ENCODE results near the gene PBRM1.

DNA sequence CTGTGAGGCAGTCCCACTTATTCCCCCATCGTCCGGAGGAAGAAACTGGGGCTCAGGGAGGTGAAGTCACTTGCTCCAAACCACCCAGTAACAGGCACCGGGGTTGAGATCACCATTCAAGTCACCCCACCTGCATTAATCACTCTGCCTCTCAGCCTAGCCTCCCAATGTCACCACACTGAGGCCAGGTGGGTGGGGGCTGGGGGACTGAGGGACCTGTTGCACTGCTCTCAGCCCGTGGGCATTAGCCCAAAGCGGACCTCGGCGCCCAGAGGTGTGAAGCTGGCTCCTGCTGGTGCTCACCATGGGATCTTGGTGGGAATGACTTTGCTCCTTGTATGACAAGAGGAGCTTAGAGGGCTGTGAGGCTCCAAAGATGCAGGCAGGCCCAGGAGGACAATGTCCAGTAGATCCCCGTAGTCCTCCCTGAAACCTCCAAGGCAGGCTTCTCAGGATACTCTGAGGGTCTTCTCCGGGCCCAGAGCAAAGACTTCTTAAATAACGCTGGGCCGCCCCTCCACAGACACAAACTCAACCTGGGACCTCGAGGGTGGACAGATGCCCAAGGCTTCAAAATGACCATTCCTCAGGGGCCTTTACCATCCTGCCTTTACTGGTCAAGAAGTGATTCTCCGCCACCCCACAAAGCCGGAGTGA, 153.7 kb downstream of the PBRM1 start:
- TF ChIP-seq POLR2A (IDR thresholded peaks at IDR 0.05), result no peak
- TF ChIP-seq, protein P1, sequence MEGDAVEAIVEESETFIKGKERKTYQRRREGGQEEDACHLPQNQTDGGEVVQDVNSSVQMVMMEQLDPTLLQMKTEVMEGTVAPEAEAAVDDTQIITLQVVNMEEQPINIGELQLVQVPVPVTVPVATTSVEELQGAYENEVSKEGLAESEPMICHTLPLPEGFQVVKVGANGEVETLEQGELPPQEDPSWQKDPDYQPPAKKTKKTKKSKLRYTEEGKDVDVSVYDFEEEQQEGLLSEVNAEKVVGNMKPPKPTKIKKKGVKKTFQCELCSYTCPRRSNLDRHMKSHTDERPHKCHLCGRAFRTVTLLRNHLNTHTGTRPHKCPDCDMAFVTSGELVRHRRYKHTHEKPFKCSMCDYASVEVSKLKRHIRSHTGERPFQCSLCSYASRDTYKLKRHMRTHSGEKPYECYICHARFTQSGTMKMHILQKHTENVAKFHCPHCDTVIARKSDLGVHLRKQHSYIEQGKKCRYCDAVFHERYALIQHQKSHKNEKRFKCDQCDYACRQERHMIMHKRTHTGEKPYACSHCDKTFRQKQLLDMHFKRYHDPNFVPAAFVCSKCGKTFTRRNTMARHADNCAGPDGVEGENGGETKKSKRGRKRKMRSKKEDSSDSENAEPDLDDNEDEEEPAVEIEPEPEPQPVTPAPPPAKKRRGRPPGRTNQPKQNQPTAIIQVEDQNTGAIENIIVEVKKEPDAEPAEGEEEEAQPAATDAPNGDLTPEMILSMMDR (IDR thresholded peaks at IDR 0.05), result no peak
